HCT116 (cell line): Measurements from ENCODE around the gene GGT6. TPM values are rescaled to one million over a fixed set of nuclear protein-coding genes. Genes with fewer than 3 reads are reported as not detected.

Experiments
- ATAC-seq: fragments of 200-7000 bp; cut with Tn5 transposase; 2 replicates; pipeline ENCODE4 v1.9.1; 2020; ENCODE audit warnings: mild to moderate bottlenecking, moderate library complexity
- BruUV-seq: library from RNA; stranded (reverse); fragments of 400-500 nt; replicated peaks from 2 replicates; lab custom pipeline; 2021; lab: Mats Ljungman, UMichigan
- CTCF ChIA-PET: fragments of 300-600 bp; sonication (Branson Sonifier 250); formaldehyde crosslinking; loops from one replicate; lab custom pipeline; 2021; ENCODE audit warnings: antibody characterized with exemption; lab: Charles Lee
- POLR2A ChIA-PET: fragments of 300-600, 350-600 bp; sonication (Branson Sonifier 250); formaldehyde crosslinking; loops from one replicate; lab custom pipeline; 2021; ENCODE audit warnings: antibody characterized with exemption; lab: Charles Lee
- RAD21 ChIA-PET, 2 experiments: fragments of 300-600 bp; sonication (Branson Sonifier 250); formaldehyde crosslinking; loops; one replicate each; lab custom pipeline; 2023; ENCODE audit warnings: low total read pairs in 2 of 2; ENCODE audit not compliant: uncharacterized antibody in 2 of 2, unreplicated experiment in 2 of 2, low non-redundant PET in 1 of 2; lab: Charles Lee
- DNase-seq: peaks from one replicate; pipeline ENCODE4 v3.0.0-alpha.2; 2010; ENCODE audit warnings: low read depth, low spot score
- H2AFZ ChIP-seq: fragments of 200-600 bp; shearing (Covaris generic), sonication (generic); 2 replicates; pipeline ENCODE4 v1.6.1; 2017; ENCODE audit warnings: low read depth, mixed run types, mixed read lengths, antibody characterized with exemption, low read length; ENCODE audit not compliant: poor library complexity, severe bottlenecking
- H3K27ac ChIP-seq: 2 replicates; pipeline ENCODE4 v1.5.1; 2012; ENCODE audit warnings: low read depth, low read length
- H3K27me3 ChIP-seq: fragments of 200-600 bp; sonication (generic); 2 replicates; pipeline ENCODE4 v1.6.1; 2016; ENCODE audit warnings: mixed run types, low read length, mixed read lengths; ENCODE audit not compliant: insufficient read depth
- H3K36me3 ChIP-seq, 2 experiments: fragments of 200-500 bp in 1 of 2; fragments of 200-600 bp in 1 of 2; sonication (Bioruptor generic) in 1 of 2; sonication (generic) in 1 of 2; 2 replicates each; pipeline versions ENCODE4 v1.5.1 to v1.6.1; 2014 to 2016; ENCODE audit warnings: low read length in 2 of 2, inconsistent platforms in 1 of 2, mixed read lengths in 1 of 2, mixed run types in 1 of 2; ENCODE audit not compliant: insufficient read depth in 2 of 2, control insufficient read depth in 1 of 2
- H3K4me1 ChIP-seq, 2 experiments: fragments of 200-600 bp in 1 of 2; sonication (generic) in 1 of 2; 2 replicates each; pipeline versions ENCODE4 v1.5.1 to v1.6.1; 2012 to 2017; ENCODE audit warnings: low read length in 2 of 2, inconsistent platforms in 1 of 2, mild to moderate bottlenecking in 1 of 2, mixed read lengths in 1 of 2, mixed run types in 1 of 2, moderate library complexity in 1 of 2; ENCODE audit not compliant: insufficient read depth in 2 of 2, control insufficient read depth in 1 of 2
- H3K4me2 ChIP-seq: fragments of 200-600 bp; sonication (generic); 2 replicates; pipeline ENCODE4 v1.6.1; 2017; ENCODE audit warnings: mixed run types, low read length, mixed read lengths
- H3K4me3 ChIP-seq, 2 experiments: fragments of 200-600 bp in 1 of 2; sonication (generic) in 1 of 2; replicated peaks in 1 of 2; 2 replicates each; pipeline ENCODE4 v1.5.1; 2011 to 2016; ENCODE audit warnings: low read length in 2 of 2, control low read depth in 1 of 2, low read depth in 1 of 2, mild to moderate bottlenecking in 1 of 2, mixed read lengths in 1 of 2, mixed run types in 1 of 2
- H3K79me2 ChIP-seq: fragments of 200-600 bp; sonication (generic); 2 replicates; pipeline ENCODE4 v1.6.1; 2017; ENCODE audit warnings: mild to moderate bottlenecking, mixed run types, low read length, moderate library complexity, mixed read lengths; ENCODE audit not compliant: insufficient read depth
- H3K9ac ChIP-seq: fragments of 200-600 bp; sonication (generic); 2 replicates; pipeline ENCODE4 v1.6.1; 2016; ENCODE audit warnings: low read length, mixed read lengths
- H3K9me2 ChIP-seq: fragments of 200-600 bp; sonication (generic), shearing (Covaris generic); 2 replicates; pipeline ENCODE4 v1.6.1; 2017; ENCODE audit warnings: mixed run types, mild to moderate bottlenecking, moderate library complexity; ENCODE audit not compliant: insufficient read depth
- H3K9me3 ChIP-seq, 2 experiments: fragments of 200-500 bp in 1 of 2; fragments of 200-600 bp in 1 of 2; sonication (Bioruptor generic) in 1 of 2; sonication (generic) in 1 of 2; 2 replicates each; pipeline ENCODE4 v1.6.1; 2014 to 2017; ENCODE audit warnings: low read length in 2 of 2, mixed read lengths in 2 of 2, inconsistent platforms in 1 of 2, low read depth in 1 of 2, mild to moderate bottlenecking in 1 of 2, mixed run types in 1 of 2, moderate library complexity in 1 of 2; ENCODE audit not compliant: control insufficient read depth in 1 of 2, insufficient read depth in 1 of 2
- H4K20me1 ChIP-seq: fragments of 200-600 bp; sonication (generic), shearing (Covaris generic); 2 replicates; pipeline ENCODE4 v1.6.1; 2017; ENCODE audit warnings: mixed run types, mild to moderate bottlenecking, moderate library complexity; ENCODE audit not compliant: insufficient read depth
- CBX3 ChIP-seq: IDR thresholded peaks from 2 replicates; pipeline ENCODE4 v1.6.1; 2012; ENCODE audit warnings: low read depth
- CEBPB ChIP-seq: IDR thresholded peaks from 2 replicates; pipeline ENCODE4 v1.6.1; 2012; ENCODE audit warnings: low read depth
- EZH2phosphoT487 ChIP-seq: fragments of 200-600 bp; IDR thresholded peaks from 2 replicates; pipeline ENCODE4 v1.6.1; 2018; ENCODE audit warnings: antibody characterized with exemption, borderline replicate concordance
- FOSL1 ChIP-seq: IDR thresholded peaks from 2 replicates; pipeline ENCODE4 v1.6.1; 2012; ENCODE audit warnings: low read depth
- POLR2A ChIP-seq: IDR thresholded peaks from 2 replicates; pipeline ENCODE4 v1.7.0; 2011; ENCODE audit warnings: borderline replicate concordance; ENCODE audit not compliant: insufficient read depth, insufficient read length; ENCODE audit errors: extremely low read depth
- SIN3A ChIP-seq: IDR thresholded peaks from 2 replicates; pipeline ENCODE4 v1.6.1; 2012; ENCODE audit warnings: low read depth
- SP1 ChIP-seq: IDR thresholded peaks from 2 replicates; pipeline ENCODE4 v1.6.1; 2012; ENCODE audit warnings: low read depth
- TCF7L2 ChIP-seq: IDR thresholded peaks from 2 replicates; pipeline ENCODE4 v1.7.0; 2011; ENCODE audit warnings: borderline replicate concordance, inconsistent platforms; ENCODE audit not compliant: insufficient read depth, insufficient read length; ENCODE audit errors: extremely low read depth
- ZFX ChIP-seq: fragments of 450-650 bp; IDR thresholded peaks from 2 replicates; pipeline ENCODE4 v1.6.1; 2017
- intact Hi-C: fragments of 100-400 bp; cut with micrococcal nuclease; formaldehyde crosslinking; loops from 2 replicates; pipeline ENCODE4 v1.10.0; 2022
- total RNA-seq: library from RNA; stranded (reverse); gene quantifications from one replicate; pipeline ENCODE4 v1.2.1, GENCODE V29; 2021; ENCODE audit not compliant: unreplicated experiment
- TF ChIP-seq, protein P1 (sequence below): IDR thresholded peaks from 2 replicates; pipeline ENCODE4 v1.6.1; 2012; ENCODE audit warnings: low read depth
- TF ChIP-seq, protein P2 (sequence below): IDR thresholded peaks from 2 replicates; pipeline ENCODE4 v1.6.1; 2012
- TF ChIP-seq, protein P3 (sequence below): IDR thresholded peaks from 2 replicates; pipeline ENCODE4 v1.6.1; 2011; ENCODE audit warnings: mild to moderate bottlenecking, low read length, moderate library complexity; ENCODE audit not compliant: insufficient replicate concordance; ENCODE audit errors: extremely low read depth

Gene GGT6
- total RNA-seq, 1 experiment from 2014 or later = 0.10 TPM

DNA sequence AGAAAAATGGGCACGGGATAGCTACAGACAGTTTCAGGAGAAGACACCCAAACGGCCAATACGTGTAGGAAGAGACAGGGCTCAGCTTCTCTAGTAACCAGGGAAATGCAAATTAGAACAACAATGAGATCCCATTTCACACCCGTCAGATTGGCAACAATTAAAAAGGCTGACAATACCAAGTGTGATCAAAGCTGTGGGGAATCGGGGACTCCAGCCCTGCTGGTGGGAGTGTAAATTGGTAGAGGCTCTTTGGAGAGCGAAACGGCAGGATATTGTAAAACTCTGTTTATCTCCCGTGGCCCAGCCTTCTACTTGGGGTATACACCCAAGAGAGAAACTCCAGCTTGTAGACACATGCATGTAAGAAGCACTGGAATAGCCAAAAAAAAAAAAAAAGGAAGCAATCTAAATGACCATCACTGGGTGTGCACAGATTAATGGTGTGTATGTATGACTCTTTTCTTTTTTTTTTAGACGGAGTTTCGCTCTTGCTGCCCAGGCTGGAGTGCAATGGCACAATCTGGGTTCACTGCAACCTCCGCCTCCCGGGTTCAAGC is 32.7 kb downstream of the GGT6 start (continued):
- TF ChIP-seq, protein P1, sequence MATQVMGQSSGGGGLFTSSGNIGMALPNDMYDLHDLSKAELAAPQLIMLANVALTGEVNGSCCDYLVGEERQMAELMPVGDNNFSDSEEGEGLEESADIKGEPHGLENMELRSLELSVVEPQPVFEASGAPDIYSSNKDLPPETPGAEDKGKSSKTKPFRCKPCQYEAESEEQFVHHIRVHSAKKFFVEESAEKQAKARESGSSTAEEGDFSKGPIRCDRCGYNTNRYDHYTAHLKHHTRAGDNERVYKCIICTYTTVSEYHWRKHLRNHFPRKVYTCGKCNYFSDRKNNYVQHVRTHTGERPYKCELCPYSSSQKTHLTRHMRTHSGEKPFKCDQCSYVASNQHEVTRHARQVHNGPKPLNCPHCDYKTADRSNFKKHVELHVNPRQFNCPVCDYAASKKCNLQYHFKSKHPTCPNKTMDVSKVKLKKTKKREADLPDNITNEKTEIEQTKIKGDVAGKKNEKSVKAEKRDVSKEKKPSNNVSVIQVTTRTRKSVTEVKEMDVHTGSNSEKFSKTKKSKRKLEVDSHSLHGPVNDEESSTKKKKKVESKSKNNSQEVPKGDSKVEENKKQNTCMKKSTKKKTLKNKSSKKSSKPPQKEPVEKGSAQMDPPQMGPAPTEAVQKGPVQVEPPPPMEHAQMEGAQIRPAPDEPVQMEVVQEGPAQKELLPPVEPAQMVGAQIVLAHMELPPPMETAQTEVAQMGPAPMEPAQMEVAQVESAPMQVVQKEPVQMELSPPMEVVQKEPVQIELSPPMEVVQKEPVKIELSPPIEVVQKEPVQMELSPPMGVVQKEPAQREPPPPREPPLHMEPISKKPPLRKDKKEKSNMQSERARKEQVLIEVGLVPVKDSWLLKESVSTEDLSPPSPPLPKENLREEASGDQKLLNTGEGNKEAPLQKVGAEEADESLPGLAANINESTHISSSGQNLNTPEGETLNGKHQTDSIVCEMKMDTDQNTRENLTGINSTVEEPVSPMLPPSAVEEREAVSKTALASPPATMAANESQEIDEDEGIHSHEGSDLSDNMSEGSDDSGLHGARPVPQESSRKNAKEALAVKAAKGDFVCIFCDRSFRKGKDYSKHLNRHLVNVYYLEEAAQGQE = no peak
- TF ChIP-seq TCF7L2 (no peak), CBX3 (no peak)
- TF ChIP-seq, protein P2, sequence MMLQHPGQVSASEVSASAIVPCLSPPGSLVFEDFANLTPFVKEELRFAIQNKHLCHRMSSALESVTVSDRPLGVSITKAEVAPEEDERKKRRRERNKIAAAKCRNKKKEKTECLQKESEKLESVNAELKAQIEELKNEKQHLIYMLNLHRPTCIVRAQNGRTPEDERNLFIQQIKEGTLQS = no peak

DNA sequence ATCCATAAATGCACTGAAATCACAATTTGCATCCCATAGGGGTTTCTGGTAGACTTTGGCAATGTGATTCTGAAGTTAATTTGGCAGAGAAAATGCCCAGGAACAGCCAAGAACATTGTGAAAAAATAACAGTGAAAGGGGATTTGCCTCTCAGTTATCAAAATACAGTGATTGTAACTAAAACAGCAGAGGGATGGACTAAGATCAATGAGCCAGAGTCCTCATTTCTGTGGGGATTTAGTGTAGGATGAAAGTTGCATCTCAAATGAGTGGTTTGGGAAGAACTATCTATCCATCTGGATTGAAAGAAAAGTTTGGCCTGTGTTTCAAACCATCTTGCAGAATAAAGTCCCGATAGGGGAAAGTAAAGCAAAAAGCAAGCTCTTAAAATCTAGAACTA is 33.2 kb downstream of the GGT6 start:
- Histone ChIP-seq H3K4me1 (no peaks in the 10 kb centered on the region), H3K9me3 (no peaks in the 10 kb centered on the region), H4K20me1 (no peaks in the 10 kb centered on the region), H3K4me2 (no peak overlapping the region), H3K4me3 (no peak overlapping the region), H3K27ac (no peak overlapping the region), H3K9ac (no peak overlapping the region), H3K79me2 (no peaks in the 10 kb centered on the region), H3K36me3 (no peaks in the 10 kb centered on the region), H2AFZ (no peak overlapping the region), H3K9me2 (no peaks in the 10 kb centered on the region), H3K27me3 (no peaks in the 10 kb centered on the region)
- ChIA-PET RAD21 (no interaction called here), CTCF (no interaction called here), POLR2A (no interaction called here)
- no peak for TF ChIP-seq ZFX
- TF ChIP-seq, protein P3, sequence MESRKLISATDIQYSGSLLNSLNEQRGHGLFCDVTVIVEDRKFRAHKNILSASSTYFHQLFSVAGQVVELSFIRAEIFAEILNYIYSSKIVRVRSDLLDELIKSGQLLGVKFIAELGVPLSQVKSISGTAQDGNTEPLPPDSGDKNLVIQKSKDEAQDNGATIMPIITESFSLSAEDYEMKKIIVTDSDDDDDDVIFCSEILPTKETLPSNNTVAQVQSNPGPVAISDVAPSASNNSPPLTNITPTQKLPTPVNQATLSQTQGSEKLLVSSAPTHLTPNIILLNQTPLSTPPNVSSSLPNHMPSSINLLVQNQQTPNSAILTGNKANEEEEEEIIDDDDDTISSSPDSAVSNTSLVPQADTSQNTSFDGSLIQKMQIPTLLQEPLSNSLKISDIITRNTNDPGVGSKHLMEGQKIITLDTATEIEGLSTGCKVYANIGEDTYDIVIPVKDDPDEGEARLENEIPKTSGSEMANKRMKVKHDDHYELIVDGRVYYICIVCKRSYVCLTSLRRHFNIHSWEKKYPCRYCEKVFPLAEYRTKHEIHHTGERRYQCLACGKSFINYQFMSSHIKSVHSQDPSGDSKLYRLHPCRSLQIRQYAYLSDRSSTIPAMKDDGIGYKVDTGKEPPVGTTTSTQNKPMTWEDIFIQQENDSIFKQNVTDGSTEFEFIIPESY = no peak
- no peak for TF ChIP-seq POLR2A
- no peak for TF ChIP-seq CEBPB
- TF ChIP-seq SP1 = no peak
- TF ChIP-seq FOSL1 = no peak
- no peak for TF ChIP-seq EZH2phosphoT487
- TF ChIP-seq TCF7L2 = no peak
- TF ChIP-seq SIN3A = no peak
- no TSS peak for BruUV-seq
- DNase-seq (no peak), ATAC-seq (no peak)
- intact Hi-C loops = no loop called here
